ENCODE results near the gene IRF8.
A peak's percentile ranks its signal among the peaks of the same experiment; 100 is the strongest.
"Not testable (repeated sequence)": the region's sequence is repeated elsewhere in the genome, so short reads cannot be mapped to it uniquely, and the experiment has no call there.

The IRF8 gene

DNA sequence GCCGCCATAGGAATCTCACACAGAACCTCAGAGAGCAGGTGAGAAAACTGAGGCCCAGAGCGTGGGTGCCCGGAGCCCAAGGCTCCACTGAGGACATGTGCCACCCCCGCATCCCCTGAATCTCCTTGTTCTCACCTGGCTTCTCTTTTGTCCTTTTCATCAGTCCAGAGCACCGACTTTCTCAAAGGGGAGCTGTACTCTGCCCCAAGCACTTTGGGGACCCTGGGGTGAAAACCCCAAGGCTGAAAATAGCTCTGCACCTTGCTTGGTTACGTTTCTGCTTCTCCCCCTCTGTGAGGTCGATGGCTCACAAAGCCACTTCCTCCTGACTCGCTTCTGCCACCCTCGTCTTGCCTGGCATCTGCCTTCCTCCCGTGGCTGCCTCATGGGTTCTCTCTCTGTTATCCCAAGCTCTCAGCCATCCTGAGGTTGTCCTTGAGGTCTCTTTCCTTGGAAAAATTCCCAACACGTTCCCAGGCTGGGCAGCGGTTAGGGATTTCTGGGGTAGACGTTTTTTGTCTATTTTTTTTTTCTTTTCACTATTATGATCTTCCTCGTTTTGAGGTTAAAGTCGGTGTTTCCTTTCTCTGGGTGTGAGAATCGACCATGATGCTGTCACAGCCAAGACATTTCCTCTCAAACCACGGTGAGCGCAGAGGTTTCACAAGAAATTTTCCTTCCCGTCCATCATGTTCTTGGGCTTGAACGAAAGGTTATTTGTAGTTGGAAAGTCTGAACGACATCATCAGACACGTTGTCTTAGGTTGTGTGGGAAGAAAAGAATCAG lies 37.2 kb downstream of the IRF8 start:
- peak; percentile 55 for DNase-seq (ENCODE audit: low read depth)

DNA sequence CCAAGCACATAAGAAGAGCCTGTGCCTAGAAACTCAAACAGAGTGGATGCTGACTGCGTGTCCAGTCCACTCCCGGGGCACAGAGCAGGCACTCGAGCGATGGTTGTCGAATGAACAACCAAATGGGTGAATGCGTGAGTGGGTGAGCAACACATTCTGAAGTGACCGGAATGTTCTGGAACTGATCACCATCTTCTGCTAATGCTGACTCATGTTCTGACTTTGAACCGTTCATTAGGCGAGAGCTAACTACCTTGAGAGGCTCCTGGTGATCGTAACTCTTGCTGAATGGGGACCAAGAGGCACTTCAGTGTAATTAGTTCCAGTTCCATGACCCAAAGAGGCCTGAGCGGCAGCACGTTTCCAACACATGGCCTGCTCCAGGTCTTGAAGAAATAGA lies 37.9 kb downstream of the IRF8 start:
- no peak for DNase-seq (ENCODE audit: low read depth)

DNA sequence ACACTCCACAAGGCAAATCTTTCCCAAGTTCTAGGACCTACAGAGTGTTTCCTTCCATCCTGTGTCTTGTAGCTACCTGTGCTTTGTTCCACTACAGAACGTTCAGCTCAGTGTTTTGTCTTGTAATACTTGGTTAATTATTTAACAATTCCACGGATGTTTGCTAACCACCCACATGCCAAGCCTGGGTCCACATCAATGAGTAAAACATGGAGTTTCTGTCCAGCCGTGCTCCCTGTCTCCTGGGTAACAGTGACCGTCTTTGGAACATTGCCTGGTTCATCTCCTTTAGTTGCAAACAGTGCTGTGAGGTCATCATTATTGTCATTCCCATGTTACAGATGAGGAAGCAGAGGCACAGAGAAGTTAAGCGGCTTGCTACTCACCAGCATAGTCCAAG lies 41.3 kb downstream of the IRF8 start:
- DNase-seq (ENCODE audit: low read depth) = no peak

DNA sequence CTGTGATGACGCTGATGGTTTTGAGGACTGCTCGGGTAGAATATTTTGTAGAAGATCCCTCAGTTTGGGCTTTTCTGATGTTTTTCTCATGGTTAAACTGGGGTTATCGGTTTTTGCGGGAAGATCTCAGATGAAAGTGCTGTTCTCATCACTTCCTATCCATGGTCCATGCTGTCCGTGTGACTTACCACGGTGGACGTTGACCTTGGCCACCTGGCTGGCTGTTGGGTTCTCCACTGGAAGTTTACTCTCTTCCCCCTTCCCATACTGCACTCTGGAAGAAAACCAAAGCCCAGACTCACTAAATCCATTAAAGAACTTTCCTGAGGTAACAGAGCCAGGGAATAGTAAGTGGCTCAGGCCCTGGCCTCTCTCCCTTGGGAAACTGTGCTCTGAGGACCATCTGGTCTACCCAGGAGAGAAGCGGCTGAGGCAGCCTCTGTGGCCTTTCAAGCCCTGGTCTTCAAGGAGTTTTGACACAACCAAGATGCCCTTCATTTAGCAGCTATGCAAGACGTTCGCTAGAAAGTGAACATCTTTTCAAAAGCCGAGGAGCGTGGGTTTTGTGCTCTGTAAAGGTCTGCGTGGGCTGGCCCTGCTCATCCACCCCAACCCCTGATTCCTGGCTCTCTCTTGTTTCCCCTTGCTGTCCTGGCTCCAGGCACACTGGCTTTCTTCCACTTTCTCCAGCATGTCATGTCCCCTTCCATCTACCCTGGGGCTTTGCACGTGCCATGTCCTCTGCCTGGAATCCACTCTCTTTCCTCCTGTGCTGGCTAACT lies 43.1 kb downstream of the IRF8 start:
- DNase-seq (ENCODE audit: low read depth) = no peak

DNA sequence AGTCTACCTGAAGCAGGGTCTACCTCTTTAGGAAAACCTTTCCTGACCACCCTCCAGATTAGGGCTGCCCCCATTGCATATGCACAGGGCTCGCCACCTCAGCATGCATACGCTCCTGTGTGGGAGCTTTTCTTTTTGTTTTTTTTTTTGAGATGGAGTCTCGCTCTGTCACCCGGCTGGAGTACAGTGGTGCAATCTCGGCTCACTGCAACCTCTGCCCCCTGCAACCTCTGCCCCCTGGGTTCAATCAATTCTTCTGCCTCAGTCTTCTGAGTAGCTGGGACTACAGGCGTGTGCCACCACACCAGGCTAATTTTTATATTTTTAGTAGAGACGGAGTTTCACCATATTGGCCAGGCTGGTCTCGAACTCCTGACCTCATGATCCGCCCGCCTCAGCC lies 43.7 kb downstream of the IRF8 start:
- not testable (repeated sequence) for DNase-seq (ENCODE audit: low read depth)

DNA sequence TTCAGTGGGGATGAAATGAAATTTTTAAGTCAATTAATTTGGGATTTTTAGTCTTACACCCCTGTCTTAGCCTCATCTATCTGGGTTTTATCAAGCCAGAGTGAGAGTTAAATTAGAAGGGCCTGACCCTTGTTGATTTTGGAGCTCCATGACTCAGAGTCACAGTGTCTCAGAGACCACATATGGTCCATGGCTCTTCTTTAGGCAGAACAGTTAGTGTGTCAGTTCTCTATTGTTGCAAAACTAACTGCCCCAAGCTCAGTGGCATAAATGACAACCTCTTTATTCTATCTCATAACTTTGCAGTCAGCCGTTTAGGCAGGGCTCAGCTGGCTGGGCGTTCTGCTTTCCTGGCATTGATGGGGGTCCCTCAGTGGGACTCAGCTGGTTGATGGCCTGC lies 44.7 kb downstream of the IRF8 start:
- no peak for DNase-seq (ENCODE audit: low read depth)

DNA sequence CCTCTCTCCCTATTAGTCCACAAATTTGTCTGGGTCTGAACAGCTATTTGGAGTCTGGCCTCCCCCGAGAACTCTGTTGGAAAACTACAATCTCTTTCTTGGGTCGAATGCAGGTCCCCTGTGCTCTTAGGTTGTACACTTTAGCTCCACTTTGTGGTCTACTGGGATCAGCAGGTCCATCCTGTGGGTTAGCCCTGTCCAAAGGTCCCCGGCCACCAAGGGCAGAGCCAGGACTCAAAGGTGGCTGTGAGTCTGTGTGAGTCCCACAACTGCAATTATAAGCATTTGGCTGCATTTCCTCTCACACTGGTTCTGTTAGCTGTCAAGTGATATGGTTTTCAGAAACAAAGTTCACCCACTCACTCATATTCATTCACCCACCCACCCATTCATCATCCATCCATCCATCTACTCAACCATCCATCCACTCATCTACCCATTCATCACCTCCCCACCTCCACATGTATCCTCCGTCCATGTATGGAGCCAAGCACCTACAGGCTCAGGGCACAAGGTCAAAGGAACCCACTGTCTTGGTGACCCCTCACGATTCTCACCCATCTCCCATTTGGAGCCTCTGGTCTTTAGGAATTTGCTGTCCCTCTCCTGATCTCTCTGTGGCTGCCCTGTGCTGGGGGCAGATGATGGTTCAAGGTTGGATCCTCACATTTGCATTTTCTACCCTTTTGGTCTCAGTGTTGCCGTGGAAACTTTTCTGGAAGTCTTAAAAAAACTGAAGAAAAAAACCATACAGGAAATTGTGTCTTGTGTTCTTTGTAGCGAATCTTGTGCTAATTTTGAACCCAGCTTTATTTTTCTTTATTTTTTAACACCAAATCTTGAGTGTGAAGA lies 45.8 kb downstream of the IRF8 start:
- DNase-seq (ENCODE audit: low read depth) = no peak

DNA sequence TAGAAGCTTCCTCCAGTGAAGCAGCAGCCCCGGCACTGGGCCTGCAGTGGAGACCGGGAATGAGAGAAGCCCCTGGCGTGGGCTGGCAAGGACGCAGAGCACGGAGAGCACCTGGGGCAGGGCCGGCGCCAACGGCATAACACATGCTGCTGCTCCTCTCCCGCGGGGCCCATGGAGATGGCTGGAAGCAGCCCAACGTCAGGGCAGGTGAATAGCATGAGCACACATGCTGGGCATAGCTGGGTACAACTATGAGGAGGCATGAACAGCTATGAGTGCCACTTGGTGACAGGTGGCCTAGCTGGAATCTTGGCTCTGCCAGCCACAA lies 46.4 kb downstream of the IRF8 start:
- no peak for DNase-seq (ENCODE audit: low read depth)

DNA sequence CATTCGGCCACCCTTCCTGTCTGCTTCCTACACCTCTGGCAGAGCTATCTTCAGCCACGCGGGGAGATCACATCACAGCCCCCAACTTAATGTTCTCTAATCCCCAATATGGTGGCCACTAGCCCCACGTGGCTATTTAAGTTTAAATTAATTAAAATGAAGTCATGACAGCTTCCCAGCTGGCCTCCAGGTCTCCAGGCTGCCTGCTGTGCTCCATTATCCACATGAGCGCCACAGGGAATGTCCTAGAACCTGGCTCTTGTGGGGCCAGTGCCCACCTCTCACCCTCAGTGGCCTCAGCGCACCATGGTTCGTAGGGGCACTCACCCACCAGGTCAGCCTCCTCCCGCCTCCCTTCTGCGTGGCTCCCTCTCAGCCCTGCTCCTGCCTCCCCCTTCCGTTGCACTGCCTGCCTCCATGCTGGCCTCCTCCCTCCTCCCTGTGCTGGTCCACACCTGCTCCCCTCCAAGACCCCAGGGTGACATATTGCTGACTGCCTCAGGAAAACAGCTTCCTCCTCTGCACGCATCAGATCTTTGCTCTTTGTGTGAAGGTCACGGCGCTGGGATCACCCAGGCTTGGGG lies 47.7 kb downstream of the IRF8 start:
- DNase-seq (ENCODE audit: low read depth) = no peak

DNA sequence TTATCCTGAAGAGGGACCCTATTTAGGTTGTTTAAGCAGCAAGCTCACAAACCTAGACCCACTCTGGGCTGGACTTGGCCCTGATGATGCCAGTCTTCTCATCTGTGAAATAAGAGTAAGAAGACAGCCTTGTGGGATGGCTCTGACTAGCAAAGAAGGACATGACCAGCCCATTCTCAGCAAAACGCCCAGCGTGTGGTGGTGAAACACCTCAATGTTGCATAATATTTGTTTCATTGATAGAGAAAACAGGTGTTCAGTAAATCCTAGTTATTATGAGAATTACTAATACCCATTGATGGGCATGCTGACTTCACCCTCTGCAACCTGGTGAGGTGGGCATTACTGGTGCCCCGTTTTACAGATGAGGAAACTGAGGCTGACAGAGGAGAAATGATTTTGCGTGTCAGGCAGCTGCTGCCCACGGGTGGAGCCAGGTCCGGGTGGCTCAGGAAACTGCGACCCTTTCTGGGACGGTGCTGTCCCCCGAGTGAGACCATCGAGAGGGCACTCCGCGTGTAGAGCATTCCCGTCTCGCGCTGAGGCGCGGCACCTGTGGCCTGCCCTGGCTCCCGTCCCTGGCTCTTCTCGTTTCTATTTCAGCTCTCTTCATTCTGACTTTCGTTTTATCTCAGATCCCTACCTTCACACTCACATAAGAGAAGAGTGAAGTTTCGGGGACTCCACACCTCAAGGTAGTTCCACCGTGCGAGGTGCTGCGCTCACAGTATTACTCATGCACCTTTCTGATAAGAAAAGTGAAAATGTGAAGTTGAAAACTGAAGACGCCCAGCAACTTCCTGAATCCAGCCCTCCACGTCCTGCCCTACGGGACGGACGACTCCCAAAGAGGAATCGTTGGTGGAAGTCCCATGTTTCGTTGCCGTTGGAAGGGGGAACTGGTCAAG lies 48.5 kb downstream of the IRF8 start:
- peak; percentile 40 for DNase-seq (ENCODE audit: low read depth)

DNA sequence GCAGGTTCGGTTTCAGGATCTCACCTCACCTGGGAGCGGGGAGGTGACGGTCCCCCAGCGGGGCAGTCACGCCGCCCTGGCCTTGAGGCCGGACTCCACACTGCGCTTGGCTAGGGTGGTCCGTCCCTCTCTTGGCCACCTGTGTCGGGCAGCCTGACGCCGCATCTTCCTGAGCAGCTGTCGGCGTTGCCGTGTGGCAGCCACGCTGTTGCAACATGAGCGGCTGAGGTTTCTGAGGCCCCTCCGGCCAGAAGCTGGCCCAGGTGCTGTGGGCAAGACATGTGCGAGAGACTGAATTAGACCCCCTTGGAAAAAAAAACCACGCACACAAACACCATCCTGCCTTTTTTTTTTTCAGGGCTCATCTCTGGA lies 49.2 kb downstream of the IRF8 start:
- no peak for DNase-seq (ENCODE audit: low read depth)

DNA sequence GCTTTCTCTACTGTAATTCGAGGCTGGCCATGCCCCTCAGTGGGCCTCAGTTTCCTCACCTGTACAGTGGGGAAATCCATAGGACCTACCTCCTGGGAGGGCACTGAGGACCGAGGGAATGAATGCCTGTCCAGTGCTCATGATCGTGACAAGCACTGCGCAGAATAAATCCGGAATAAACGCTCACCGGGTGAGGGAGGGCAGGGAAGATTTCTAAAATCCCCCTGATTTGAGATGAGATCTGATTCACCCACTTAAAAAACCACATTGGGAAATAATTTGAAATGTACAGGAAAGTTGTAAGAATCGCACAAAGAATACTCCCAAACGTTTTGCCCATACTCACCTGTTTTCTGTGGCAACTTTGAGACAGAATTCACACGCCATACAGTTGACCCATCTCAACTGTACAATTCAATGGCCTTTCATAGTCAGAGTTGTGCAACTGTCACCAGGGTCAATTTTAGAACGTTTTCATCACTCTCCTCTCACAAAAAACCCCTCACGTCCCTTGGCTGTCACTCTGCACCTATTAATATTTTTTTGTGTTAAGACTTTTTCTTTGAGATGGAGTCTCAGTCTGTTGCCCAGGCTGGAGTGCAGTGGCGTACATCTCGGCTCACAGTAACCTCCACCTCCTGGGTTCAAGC lies 49.8 kb downstream of the IRF8 start:
- no peak for DNase-seq (ENCODE audit: low read depth)

DNA sequence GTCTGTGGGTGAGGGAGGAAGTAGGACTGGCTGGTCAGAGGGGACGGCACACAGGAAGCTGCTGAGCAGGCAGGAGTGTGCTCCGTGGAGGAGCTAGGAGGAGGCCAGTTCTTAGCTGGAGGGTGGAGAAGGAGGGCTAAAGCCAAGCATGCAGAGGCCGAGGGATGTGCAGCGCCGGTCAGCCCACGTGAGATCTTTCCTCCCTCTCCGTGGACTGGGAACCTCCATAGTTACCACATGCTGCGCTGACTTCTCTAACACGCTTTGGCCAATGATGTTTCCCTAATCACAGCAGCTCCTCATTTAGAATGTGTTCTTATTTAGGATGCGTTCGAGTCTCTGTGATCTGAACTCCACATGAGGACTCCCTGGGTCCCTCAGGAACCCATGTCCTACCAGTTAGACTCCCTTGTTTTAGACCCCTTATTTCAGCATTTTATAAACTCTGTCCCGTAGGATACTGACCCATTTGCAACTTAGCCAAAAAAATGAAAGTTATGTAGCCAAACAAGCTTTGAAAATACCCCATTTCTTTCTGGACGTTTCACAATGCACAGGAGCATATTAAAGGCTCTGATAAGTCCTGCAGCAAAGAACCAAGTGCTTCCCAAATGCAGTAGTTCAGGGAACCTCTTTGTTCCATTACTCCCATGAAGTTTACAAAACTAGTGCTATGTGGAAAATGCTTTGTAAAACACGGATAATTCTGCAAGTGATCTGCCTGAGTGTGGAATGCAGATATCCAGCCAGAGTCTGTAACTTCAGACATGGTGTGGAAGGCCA lies 51.4 kb downstream of the IRF8 start:
- DNase-seq (ENCODE audit: low read depth) = no peak

DNA sequence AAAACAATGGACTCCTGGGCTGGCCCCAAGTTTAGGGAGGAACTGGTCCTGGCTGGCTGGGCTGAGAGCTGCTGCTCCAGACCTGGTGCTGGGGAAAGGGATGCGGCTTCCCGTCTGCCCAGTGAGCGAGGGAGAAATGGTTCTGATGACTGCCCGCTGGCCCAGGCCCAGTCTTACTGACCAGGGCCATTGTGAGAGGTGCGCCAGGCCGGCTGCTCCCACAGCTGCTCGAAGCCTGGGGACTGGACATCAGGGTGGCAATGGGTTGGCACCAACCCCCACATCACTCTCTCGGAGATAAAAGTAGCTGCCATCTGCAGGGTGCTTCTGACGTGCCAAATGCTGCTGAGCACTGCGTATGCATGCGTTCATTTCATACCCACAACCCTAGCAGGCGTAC lies 53.2 kb downstream of the IRF8 start:
- DNase-seq (ENCODE audit: low read depth) = no peak

DNA sequence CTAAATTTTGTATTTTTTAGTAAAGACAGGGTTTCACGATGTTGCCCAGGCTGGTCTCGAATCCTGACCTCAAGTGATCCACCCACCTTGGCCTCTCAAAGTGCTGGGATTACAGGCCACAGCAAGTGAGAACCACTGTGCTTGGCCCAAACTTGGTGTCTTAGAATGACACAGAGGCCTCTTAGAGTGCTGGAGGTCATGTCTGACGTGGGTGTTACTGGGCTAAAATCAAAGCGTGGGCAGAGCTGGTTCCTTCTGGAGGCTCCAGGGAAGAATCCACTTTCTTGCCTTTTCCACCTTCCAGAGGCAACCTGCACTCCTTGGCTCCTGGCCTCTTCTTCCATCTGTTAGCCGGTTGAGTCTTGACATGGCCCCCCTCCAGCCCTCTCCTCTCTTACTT lies 53.8 kb downstream of the IRF8 start:
- no peak for DNase-seq (ENCODE audit: low read depth)

DNA sequence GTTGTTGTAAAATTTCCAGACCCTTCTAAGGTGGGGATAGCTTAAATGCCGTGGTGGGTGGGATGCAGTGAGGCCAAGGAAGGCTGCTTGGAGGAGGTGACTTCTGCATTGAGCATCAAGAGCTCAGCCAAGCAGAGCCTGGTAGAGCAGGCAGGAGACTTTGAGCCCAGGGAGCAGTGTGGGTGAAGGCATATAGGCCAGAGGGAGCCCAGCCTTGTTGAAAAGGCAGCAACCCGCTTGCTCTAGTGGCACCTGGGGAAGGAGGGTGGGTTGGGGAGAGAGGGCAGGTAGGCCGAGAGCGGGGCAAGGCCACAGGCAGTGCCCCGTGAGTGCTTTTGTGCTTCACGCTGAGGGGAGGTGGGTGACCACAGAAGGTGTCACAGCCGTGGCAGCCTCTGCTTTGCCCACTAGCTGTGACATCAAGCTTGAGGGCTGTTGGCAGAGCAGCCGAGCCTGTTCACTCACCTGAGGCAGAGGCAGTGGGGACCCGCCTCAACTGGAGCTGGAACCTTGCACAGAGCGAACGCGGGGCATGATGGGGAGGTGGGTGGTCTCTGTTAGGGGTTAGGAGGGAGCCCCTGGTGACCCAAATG lies 56.1 kb downstream of the IRF8 start:
- no peak for DNase-seq (ENCODE audit: low read depth)

DNA sequence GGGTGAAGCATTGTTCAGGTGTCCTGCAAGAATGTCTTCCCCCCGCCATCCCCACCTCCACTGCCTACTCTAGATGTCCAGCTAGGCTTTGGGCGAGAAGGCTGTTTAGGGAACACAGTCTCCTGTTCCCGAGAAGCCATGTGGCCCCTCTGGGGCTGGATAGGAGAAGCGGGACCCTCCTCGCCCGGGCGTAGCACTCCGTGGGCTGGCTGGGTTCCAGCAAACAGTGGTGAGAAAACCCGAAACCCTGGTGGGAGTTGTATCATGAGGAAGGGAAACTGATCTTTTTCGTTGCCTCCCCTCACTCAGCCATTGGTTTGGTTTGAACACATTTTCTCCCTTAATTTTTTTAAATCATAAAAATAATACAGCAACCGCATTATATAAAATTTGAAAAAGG lies 56.6 kb downstream of the IRF8 start:
- DNase-seq (ENCODE audit: low read depth) = no peak

DNA sequence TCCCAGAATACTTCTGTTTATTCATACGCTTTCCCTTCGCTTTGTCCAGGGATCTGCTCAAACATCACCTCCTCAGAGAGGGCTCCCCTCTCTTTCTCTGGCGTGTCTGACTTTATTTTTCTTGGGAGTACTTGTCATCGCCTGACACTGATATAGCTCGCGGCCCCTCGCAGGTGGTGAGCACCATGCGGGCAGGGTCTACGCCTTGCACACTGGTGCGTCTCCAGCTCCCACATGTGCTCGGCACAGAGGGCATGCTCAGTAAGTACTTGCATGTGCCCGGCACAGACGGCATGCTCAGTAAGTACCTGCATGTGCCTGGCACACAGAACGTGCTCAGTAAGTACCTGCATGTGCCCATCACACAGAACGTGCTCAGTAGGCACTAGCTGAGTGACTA lies 57.5 kb downstream of the IRF8 start:
- no peak for DNase-seq (ENCODE audit: low read depth)

DNA sequence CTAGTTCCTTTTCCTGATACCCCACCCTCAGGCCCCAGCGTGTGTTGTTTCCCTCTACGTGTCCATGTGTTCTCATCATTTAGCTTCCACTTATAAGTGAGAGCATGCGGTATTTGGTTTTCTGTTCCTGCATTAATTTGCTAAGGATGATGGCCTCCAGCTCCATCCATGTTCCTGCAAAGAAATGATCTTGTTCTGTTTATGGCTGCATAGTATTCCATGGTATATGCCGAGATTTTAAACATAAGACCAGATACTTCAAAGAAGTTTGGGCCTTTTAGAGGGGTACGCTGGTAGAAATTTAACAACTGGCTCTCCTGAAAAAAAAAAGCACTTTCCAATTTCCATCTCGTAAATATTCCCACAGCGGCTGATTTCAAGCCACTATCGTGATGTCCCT lies 59.8 kb downstream of the IRF8 start:
- DNase-seq (ENCODE audit: low read depth) = no peak

DNA sequence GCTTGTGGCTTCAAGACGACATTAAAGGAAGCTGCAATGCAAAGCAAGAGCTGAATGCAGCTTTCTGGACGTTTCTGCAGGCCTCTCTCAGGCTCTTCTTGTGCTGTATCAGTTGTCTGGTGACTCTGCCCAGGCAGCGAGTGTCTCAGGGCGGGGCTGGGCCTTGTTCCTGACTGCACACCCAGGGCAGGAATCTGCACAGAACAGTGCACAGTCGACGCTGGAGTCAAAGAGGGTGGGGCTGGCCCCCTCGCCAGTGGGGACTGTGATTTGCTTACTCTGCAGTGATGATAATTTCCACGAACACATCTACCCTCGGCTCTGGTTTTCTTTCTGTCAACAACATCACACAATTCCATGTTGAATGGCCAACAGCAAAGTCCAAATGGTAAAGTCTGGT lies 60.7 kb downstream of the IRF8 start:
- DNase-seq (ENCODE audit: low read depth) = no peak
